HUDEP-2 (cell line): ENCODE results near the gene CPSF7.
"Not testable (repeated sequence)": the region's sequence is repeated elsewhere in the genome, so short reads cannot be mapped to it uniquely, and the experiment has no call there.

Experiments used
- DNase-seq, 76 experiments: peaks; one replicate each; lab custom pipeline; 2025; ENCODE audit not compliant: unreplicated experiment in 76 of 76; lab: John Stamatoyannopoulos, UW

Gene CPSF7

GRCh38 chr11:61445516-61445915 lies 15.7 kb upstream of the CPSF7 start:
- DNase-seq: no peak

- no peak for DNase-seq
Observed at GRCh38 chr11:61442616-61443015, 12.8 kb upstream of the CPSF7 start.

GRCh38 chr11:61439615-61440014 lies 9.8 kb upstream of the CPSF7 start:
- DNase-seq: no peak

- no peak for DNase-seq
Observed at GRCh38 chr11:61437496-61437895, 7.7 kb upstream of the CPSF7 start.

GRCh38 chr11:61430839-61431238 lies 1.1 kb upstream of the CPSF7 start:
- not testable (repeated sequence) for DNase-seq

- DNase-seq: peak in 57 of 76 experiments; percentile 1 to 68 (median 44)
Observed at GRCh38 chr11:61429346-61429690, 457 bp downstream of the CPSF7 start.

GRCh38 chr11:61425367-61426131 lies 4.2 kb downstream of the CPSF7 start:
- no peak for DNase-seq

GRCh38 chr11:61422226-61422625 lies 7.5 kb downstream of the CPSF7 start:
- DNase-seq: no peak

GRCh38 chr11:61418136-61418535 lies 11.6 kb downstream of the CPSF7 start:
- no peak for DNase-seq

GRCh38 chr11:61417670-61418069 lies 12.1 kb downstream of the CPSF7 start:
- DNase-seq: no peak

- DNase-seq: peak in 47 of 76 experiments; percentile 1 to 84 (median 53)
Observed at GRCh38 chr11:61416941-61417340, 12.8 kb downstream of the CPSF7 start.

GRCh38 chr11:61415381-61415780 lies 14.4 kb downstream of the CPSF7 start:
- no peak for DNase-seq

- DNase-seq: no peak
Observed at GRCh38 chr11:61414547-61414946, 15.2 kb downstream of the CPSF7 start.

GRCh38 chr11:61413496-61413895 lies 16.3 kb downstream of the CPSF7 start:
- no peak for DNase-seq

- DNase-seq: no peak
Observed at GRCh38 chr11:61411589-61411988, 18.2 kb downstream of the CPSF7 start.

- DNase-seq: no peak
Observed at GRCh38 chr11:61406991-61407728, 22.6 kb downstream of the CPSF7 start.

GRCh38 chr11:61406067-61406466 lies 23.7 kb downstream of the CPSF7 start:
- DNase-seq: no peak

GRCh38 chr11:61404641-61405040 lies 25.1 kb downstream of the CPSF7 start:
- DNase-seq: no peak

- no peak for DNase-seq
Observed at GRCh38 chr11:61404103-61404502, 25.7 kb downstream of the CPSF7 start.

GRCh38 chr11:61403658-61404057 lies 26.1 kb downstream of the CPSF7 start:
- DNase-seq: no peak

- DNase-seq: no peak
Observed at GRCh38 chr11:61401573-61401972, 28.2 kb downstream of the CPSF7 start.

- no peak for DNase-seq
Observed at GRCh38 chr11:61401173-61401572, 28.6 kb downstream of the CPSF7 start.
